HEK293T (cell line): Measurements from ENCODE around the gene ATP9B.

ENCODE experiments used
- CTCF ChIA-PET: fragments of 350-600 bp; formaldehyde crosslinking; extraction: SDS; loops from one replicate; lab custom pipeline; 2021; ENCODE audit warnings: antibody characterized with exemption, inconsistent platforms; lab: Yijun Ruan, JAX
- POLR2A ChIA-PET: fragments of 350-600 bp; formaldehyde crosslinking; extraction: SDS; loops from one replicate; lab custom pipeline; 2020; ENCODE audit warnings: antibody characterized with exemption, inconsistent platforms; lab: Yijun Ruan, JAX
- DNase-seq: peaks from one replicate; pipeline ENCODE4 v3.0.0; 2012; ENCODE audit warnings: mixed read lengths; ENCODE audit errors: extremely low spot score
- ARNT ChIP-seq: fragments of 450-650 bp; IDR thresholded peaks from 2 replicates; pipeline ENCODE4 v1.6.1; 2017; ENCODE audit warnings: mild to moderate bottlenecking
- BHLHE40 ChIP-seq: fragments of 450-650 bp; IDR thresholded peaks from 2 replicates; pipeline ENCODE4 v1.6.1; 2016; ENCODE audit warnings: mild to moderate bottlenecking, moderate library complexity, borderline replicate concordance
- CTBP1 ChIP-seq: fragments of 450-650 bp; IDR thresholded peaks from 2 replicates; pipeline ENCODE4 v1.6.1; 2016; ENCODE audit warnings: borderline replicate concordance
- ELF4 ChIP-seq: fragments of 450-650 bp; IDR thresholded peaks from 2 replicates; pipeline ENCODE4 v1.6.1; 2017; ENCODE audit warnings: antibody characterized with exemption
- FOXA1 ChIP-seq: fragments of 450-650 bp; IDR thresholded peaks from 2 replicates; pipeline ENCODE4 v1.6.1; 2016; ENCODE audit warnings: mild to moderate bottlenecking
- FOXK2 ChIP-seq: fragments of 450-650 bp; IDR thresholded peaks from 2 replicates; pipeline ENCODE4 v1.6.1; 2016; ENCODE audit warnings: mild to moderate bottlenecking
- FOXM1 ChIP-seq: fragments of 450-650 bp; IDR thresholded peaks from 2 replicates; pipeline ENCODE4 v1.6.1; 2017; ENCODE audit warnings: mild to moderate bottlenecking, borderline replicate concordance
- HDGF ChIP-seq: fragments of 450-650 bp; IDR thresholded peaks from 2 replicates; pipeline ENCODE4 v1.6.1; 2017; ENCODE audit warnings: antibody characterized with exemption, borderline replicate concordance
- L3MBTL2 ChIP-seq: fragments of 450-650 bp; conservative IDR thresholded peaks from 2 replicates; pipeline ENCODE4 v1.6.1; 2016; ENCODE audit warnings: mild to moderate bottlenecking
- LEF1 ChIP-seq: fragments of 450-650 bp; IDR thresholded peaks from 2 replicates; pipeline ENCODE4 v1.6.1; 2017; ENCODE audit warnings: mild to moderate bottlenecking, borderline replicate concordance
- NFRKB ChIP-seq: fragments of 450-650 bp; IDR thresholded peaks from 2 replicates; pipeline ENCODE4 v1.6.1; 2016; ENCODE audit warnings: mild to moderate bottlenecking, moderate library complexity
- SP1 ChIP-seq: fragments of 450-650 bp; IDR thresholded peaks from 2 replicates; pipeline ENCODE4 v1.6.1; 2017
- SUZ12 ChIP-seq: fragments of 450-650 bp; IDR thresholded peaks from 2 replicates; pipeline ENCODE4 v1.6.1; 2016; ENCODE audit warnings: mild to moderate bottlenecking
- TARDBP ChIP-seq: fragments of 450-650 bp; IDR thresholded peaks from 2 replicates; pipeline ENCODE4 v1.6.1; 2016
- ZNF384 ChIP-seq: fragments of 450-650 bp; IDR thresholded peaks from 2 replicates; pipeline ENCODE4 v1.6.1; 2016
- TF ChIP-seq, protein P1 (sequence below): fragments of 450-650 bp; IDR thresholded peaks from 2 replicates; pipeline ENCODE4 v1.6.1; 2016

The ATP9B gene

DNA sequence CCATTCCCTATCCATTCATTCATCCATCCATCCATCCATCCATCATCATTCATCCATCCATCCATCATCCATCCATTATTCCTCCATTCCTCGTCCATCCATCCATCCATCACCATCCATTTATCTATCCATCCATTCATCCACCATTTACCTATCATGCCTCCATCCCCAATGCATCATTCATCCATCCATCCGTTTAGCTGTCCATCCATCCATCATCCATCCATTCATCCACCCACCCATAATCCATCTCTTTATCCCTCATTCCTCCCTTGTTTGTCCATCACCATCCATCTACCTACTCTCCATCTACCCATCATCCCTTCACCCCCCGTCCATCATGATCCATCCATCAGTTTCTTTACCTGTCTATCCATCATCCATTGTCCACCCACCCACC, 340.1 kb downstream of the ATP9B start:
- CTCF ChIA-PET = no interaction called here
- POLR2A ChIA-PET = no interaction called here
- no peak for DNase-seq
- TF ChIP-seq FOXK2 (no peak), ZNF384 (no peak), CTBP1 (no peak), SP1 (no peak)
- TF ChIP-seq, protein P1, sequence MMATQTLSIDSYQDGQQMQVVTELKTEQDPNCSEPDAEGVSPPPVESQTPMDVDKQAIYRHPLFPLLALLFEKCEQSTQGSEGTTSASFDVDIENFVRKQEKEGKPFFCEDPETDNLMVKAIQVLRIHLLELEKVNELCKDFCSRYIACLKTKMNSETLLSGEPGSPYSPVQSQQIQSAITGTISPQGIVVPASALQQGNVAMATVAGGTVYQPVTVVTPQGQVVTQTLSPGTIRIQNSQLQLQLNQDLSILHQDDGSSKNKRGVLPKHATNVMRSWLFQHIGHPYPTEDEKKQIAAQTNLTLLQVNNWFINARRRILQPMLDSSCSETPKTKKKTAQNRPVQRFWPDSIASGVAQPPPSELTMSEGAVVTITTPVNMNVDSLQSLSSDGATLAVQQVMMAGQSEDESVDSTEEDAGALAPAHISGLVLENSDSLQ = 0 out of 2 replicates have a peak, but pooled peaks have one; percentile 7

- CTCF ChIA-PET = no interaction called here
- TF ChIP-seq L3MBTL2 = no peak
- no peak for TF ChIP-seq SP1
- no peak for TF ChIP-seq FOXA1
- TF ChIP-seq TARDBP = no peak
- TF ChIP-seq, protein P1 = no peak
- no peak for TF ChIP-seq HDGF
- TF ChIP-seq ARNT = no peak
- TF ChIP-seq NFRKB = no peak
- no peak for TF ChIP-seq BHLHE40
- no peak for TF ChIP-seq FOXK2
- TF ChIP-seq FOXM1 = no peak
- TF ChIP-seq ELF4 = no peak
- TF ChIP-seq ZNF384 = no peak
- no peak for TF ChIP-seq SUZ12
- no peak for TF ChIP-seq LEF1
- no peak for TF ChIP-seq CTBP1
- DNase-seq = no peak
- POLR2A ChIA-PET = no interaction called here
These were observed 341.0 kb downstream of the ATP9B start for GRCh38 chr18:79410171-79410641.

DNA sequence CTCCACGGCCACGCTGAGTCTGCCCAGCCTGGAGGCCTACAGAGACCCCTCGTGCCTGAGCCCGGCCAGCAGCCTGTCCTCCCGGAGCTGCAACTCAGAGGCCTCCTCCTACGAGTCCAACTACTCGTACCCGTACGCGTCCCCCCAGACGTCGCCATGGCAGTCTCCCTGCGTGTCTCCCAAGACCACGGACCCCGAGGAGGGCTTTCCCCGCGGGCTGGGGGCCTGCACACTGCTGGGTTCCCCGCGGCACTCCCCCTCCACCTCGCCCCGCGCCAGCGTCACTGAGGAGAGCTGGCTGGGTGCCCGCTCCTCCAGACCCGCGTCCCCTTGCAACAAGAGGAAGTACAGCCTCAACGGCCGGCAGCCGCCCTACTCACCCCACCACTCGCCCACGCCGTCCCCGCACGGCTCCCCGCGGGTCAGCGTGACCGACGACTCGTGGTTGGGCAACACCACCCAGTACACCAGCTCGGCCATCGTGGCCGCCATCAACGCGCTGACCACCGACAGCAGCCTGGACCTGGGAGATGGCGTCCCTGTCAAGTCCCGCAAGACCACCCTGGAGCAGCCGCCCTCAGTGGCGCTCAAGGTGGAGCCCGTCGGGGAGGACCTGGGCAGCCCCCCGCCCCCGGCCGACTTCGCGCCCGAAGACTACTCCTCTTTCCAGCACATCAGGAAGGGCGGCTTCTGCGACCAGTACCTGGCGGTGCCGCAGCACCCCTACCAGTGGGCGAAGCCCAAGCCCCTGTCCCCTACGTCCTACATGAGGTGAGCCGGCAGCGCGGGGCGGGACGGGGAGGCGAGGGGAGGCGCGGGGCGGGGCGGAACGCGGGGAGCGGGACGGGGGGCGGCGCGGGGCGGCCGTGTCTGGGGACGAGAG, 341.8 kb downstream of the ATP9B start:
- ChIA-PET POLR2A (no interaction called here), CTCF (no interaction called here)
- TF ChIP-seq FOXK2 (no peak), NFRKB (no peak), L3MBTL2 (no peak), TARDBP (no peak), BHLHE40 (no peak), ELF4 (no peak), ARNT (no peak), HDGF (no peak)
- DNase-seq = no peak

GRCh38 chr18:79411614-79412526, 342.7 kb downstream of the ATP9B start:
- CTCF ChIA-PET = no interaction called here
- DNase-seq = no peak
- TF ChIP-seq FOXA1 = no peak
- TF ChIP-seq BHLHE40 = no peak
- TF ChIP-seq, protein P1 = no peak
- TF ChIP-seq HDGF = no peak
- no peak for TF ChIP-seq ARNT
- POLR2A ChIA-PET = no interaction called here

DNA sequence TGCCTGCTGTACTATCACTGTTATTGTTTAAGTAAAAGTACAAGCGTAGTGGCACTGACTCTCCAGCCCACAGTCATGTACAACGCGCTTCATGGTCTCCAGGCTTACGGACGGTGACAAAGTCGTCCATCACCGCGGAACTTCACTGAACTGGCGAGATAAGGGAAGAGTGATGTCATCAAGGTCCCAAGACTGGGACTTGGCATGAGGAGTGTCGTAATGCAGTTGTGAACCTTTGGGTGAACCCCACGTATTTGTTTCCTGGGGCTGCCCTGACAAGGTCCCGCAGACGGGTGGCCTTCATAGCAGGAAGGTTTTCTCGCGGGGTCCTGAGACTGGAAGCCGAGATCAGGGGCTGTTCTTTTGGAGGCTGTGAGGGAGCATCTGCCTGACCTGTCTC, 343.8 kb downstream of the ATP9B start:
- ChIA-PET POLR2A (no interaction called here), CTCF (no interaction called here)
- no peak for DNase-seq
- TF ChIP-seq FOXA1 (no peak), ZNF384 (no peak), SUZ12 (no peak), SP1 (no peak), NFRKB (no peak), ELF4 (no peak)

GRCh38 chr18:79413426-79413825, 344.2 kb downstream of the ATP9B start:
- POLR2A ChIA-PET = no interaction called here
- DNase-seq = no peak
- TF ChIP-seq SP1 (no peak), FOXK2 (no peak), FOXM1 (no peak), ELF4 (no peak), TARDBP (no peak)
- CTCF ChIA-PET = no interaction called here
